GM12878 (cell line): ENCODE measurements around the gene PHLDA2. TPM values are rescaled to one million over a fixed set of nuclear protein-coding genes. Genes with fewer than 3 reads are reported as not detected.
"Not testable (repeated sequence)": the region's sequence is repeated elsewhere in the genome, so short reads cannot be mapped to it uniquely, and the experiment has no call there.

Source experiments
- ATAC-seq: fragments of 200-7000 bp; cut with Tn5 transposase; 3 replicates; pipeline ENCODE4 v1.9.1; 2020; ENCODE audit warnings: mild to moderate bottlenecking, moderate library complexity
- BruUV-seq: library from RNA; stranded (reverse); fragments of 400-500 nt; replicated peaks from 2 replicates; lab custom pipeline; 2021; lab: Mats Ljungman, UMichigan
- CTCF ChIA-PET: fragments of 300-600 bp; sonication (Branson Sonifier 250); formaldehyde crosslinking; extraction: SDS; loops from one replicate; lab custom pipeline; 2021; ENCODE audit warnings: inconsistent platforms; lab: Yijun Ruan, JAX
- POLR2A ChIA-PET: fragments of 350-600 bp; formaldehyde crosslinking; extraction: SDS; loops from one replicate; lab custom pipeline; 2021; ENCODE audit warnings: inconsistent platforms; lab: Charles Lee
- RAD21 ChIA-PET: fragments of 300-600 bp; sonication (Branson Sonifier 250); formaldehyde crosslinking; loops from one replicate; lab custom pipeline; 2023; ENCODE audit warnings: antibody characterized with exemption; ENCODE audit not compliant: unreplicated experiment; lab: Charles Lee
- SMC1A ChIA-PET: fragments of 300-600 bp; sonication (Branson Sonifier 250); formaldehyde crosslinking; loops from one replicate; lab custom pipeline; 2023; ENCODE audit not compliant: unreplicated experiment, uncharacterized antibody; lab: Charles Lee
- DNase-seq: peaks from one replicate; pipeline ENCODE4 v3.0.0-alpha.2; 2011; ENCODE audit warnings: low read depth, low spot score
- FAIRE-seq: peaks from 3 replicates; lab custom pipeline; 2011; peaks lifted over from hg19 to GRCh38; lab: Jason Lieb, UNC
- H2AFZ ChIP-seq: 2 replicates; pipeline ENCODE4 v1.6.0; 2011; ENCODE audit warnings: low read depth, low read length, control low read depth; ENCODE audit not compliant: control insufficient read depth
- H3K27ac ChIP-seq: 2 replicates; pipeline ENCODE4 v1.5.1; 2011; ENCODE audit warnings: control low read depth; ENCODE audit not compliant: control insufficient read depth, insufficient read depth
- H3K27me3 ChIP-seq, 2 experiments: replicated peaks in 1 of 2; 2 replicates each; pipeline versions ENCODE4 v1.6.0 to v1.6.1; 2011; ENCODE audit warnings: low read length in 1 of 2; ENCODE audit not compliant: control insufficient read depth in 2 of 2, insufficient read depth in 2 of 2
- H3K36me3 ChIP-seq, 2 experiments: 2 replicates each; pipeline ENCODE4 v1.5.1; 2011; ENCODE audit warnings: low read length in 1 of 2; ENCODE audit not compliant: control insufficient read depth in 2 of 2, insufficient read depth in 2 of 2
- H3K4me1 ChIP-seq: 2 replicates; pipeline ENCODE4 v1.6.1; 2011; ENCODE audit warnings: mild to moderate bottlenecking, low read length, moderate library complexity, mixed read lengths; ENCODE audit not compliant: control insufficient read depth, insufficient read depth
- H3K4me2 ChIP-seq: 2 replicates; pipeline ENCODE4 v1.6.0; 2011; ENCODE audit warnings: control low read depth; ENCODE audit not compliant: control insufficient read depth, insufficient read depth
- H3K4me3 ChIP-seq: fragments of 200-600 bp; sonication (generic); 2 replicates; pipeline ENCODE4 v1.5.1; 2016
- H3K79me2 ChIP-seq: 2 replicates; pipeline ENCODE4 v1.6.0; 2011; ENCODE audit warnings: low read length; ENCODE audit not compliant: control insufficient read depth, insufficient read depth
- H3K9ac ChIP-seq: 2 replicates; pipeline ENCODE4 v1.8.0; 2011; ENCODE audit warnings: low read length, control low read depth, mixed read lengths; ENCODE audit not compliant: control insufficient read depth, insufficient read depth
- H3K9me3 ChIP-seq: replicated peaks from 3 replicates; pipeline ENCODE4 v1.5.1; 2011; ENCODE audit warnings: mild to moderate bottlenecking, low read length; ENCODE audit not compliant: control insufficient read depth, insufficient read depth
- H4K20me1 ChIP-seq: 2 replicates; pipeline ENCODE4 v1.6.0; 2011; ENCODE audit not compliant: control insufficient read depth, insufficient read depth
- BACH1 ChIP-seq: fragments of 450-650 bp; IDR thresholded peaks from 2 replicates; pipeline ENCODE4 v1.6.1; 2017; ENCODE audit warnings: mild to moderate bottlenecking, borderline replicate concordance
- POU2F2 ChIP-seq: IDR thresholded peaks from 3 replicates; pipeline ENCODE4 v1.6.1; 2011; ENCODE audit warnings: low read depth, mild to moderate bottlenecking, low read length, borderline replicate concordance
- WGBS: methylation state at CpG from one replicate; pipeline ENCODE4 v1.1.6; 2016; ENCODE audit warnings: low lambda C conversion rate; ENCODE audit not compliant: insufficient replicate concordance, insufficient coverage; ENCODE audit errors: missing lambda C conversion rate; 5-methylcytosine and 5-hydroxymethylcytosine counted together
- in situ Hi-C: fragments of 300-500 bp; cut with MboI; formaldehyde crosslinking; loops from 9 replicates; pipeline ENCODE4 v1.14.3; 2018; ENCODE audit warnings: mixed read lengths
- intact Hi-C: fragments of 100-400 bp; cut with micrococcal nuclease; formaldehyde crosslinking; loops from one replicate; pipeline ENCODE4 v1.14.2; 2022; ENCODE audit not compliant: unreplicated experiment
- polyA plus RNA-seq, 11 experiments: library from polyadenylated mRNA; depleted of rRNA in 4 of 11; unstranded in 6 of 11; stranded (reverse) in 5 of 11; fragments of >200 nt; fragmentation: Nextera tagmentation in 4 of 11; fragmentation: Illumina TruSeq in 1 of 11; extraction: Ambion mirVana in 4 of 11; extraction: Trizol in 1 of 11; gene quantifications; 1 replicate in 1 of 11; 2 replicates in 10 of 11; pipeline versions ENCODE4 v1.2.1 to v1.2.3, GENCODE V29; 2011 to 2016; ENCODE audit warnings: inconsistent platforms in 2 of 11, missing spikeins in 2 of 11, low read depth in 1 of 11
- total RNA-seq, 4 experiments: library from RNA; depleted of rRNA in 3 of 4; stranded (reverse); fragments of >200 nt in 3 of 4; fragmentation: Illumina TruSeq in 1 of 4; extraction: Trizol in 1 of 4; gene quantifications; 2 replicates each; pipeline versions ENCODE4 v1.2.1 to v1.2.3, GENCODE V29; 2013 to 2021
- TF ChIP-seq, protein P1 (sequence below): fragments of 450-650 bp; IDR thresholded peaks from 2 replicates; pipeline ENCODE4 v1.6.1; 2017; ENCODE audit warnings: low read depth, mild to moderate bottlenecking, moderate library complexity

The PHLDA2 gene
- total and polyA plus RNA-seq, 10 of the 15 experiments (the other 5 are each of a cell fraction or from before 2014, with no cell fraction given) = 0.15 to 0.49 (median 0.16) TPM; not detected in 7

DNA sequence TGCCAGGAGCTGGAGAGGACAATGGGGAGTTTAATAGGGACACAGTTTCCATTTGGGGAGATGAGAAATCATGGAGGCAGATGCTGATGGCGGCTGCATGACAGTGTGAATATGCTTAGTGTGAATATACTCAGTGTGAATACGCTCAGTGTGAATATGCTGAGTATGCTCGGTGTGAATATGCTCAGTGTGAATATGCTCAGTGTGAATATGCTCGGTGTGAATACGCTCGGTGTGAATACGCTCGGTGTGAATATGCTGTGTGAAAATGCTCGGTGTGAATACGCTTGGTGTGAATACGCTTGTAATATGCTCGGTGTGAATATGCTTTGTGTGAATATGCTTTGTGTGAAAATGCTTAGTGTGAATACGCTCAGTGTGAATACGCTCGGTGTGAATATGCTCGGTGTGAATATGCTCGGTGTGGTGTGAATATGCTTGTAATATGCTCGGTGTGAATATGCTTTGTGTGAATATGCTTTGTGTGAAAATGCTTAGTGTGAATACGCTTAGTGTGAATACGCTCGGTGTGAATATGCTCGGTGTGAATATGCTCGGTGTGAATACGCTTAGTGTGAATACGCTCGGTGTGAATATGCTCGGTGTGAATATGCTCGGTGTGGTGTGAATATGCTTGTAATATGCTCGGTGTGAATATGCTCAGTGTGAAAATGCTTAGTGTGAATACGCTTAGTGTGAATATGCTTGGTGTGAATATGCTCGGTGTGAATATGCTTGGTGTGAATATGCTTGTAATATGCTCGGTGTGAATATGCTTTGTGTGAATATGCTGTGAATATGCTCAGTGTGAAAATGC lies 8.6 kb upstream of the PHLDA2 start:
- H3K4me2 ChIP-seq, CTCF ChIA-PET, H3K4me3 ChIP-seq, in situ Hi-C loops, H3K9ac ChIP-seq, H3K27ac ChIP-seq, H3K27me3 ChIP-seq, H3K79me2 ChIP-seq, FAIRE-seq, BruUV-seq, H2AFZ ChIP-seq, DNase-seq, H3K36me3 ChIP-seq, H3K9me3 ChIP-seq, H3K4me1 ChIP-seq, ATAC-seq, SMC1A ChIA-PET, H4K20me1 ChIP-seq: not testable (repeated sequence)
- TF ChIP-seq, protein P1, sequence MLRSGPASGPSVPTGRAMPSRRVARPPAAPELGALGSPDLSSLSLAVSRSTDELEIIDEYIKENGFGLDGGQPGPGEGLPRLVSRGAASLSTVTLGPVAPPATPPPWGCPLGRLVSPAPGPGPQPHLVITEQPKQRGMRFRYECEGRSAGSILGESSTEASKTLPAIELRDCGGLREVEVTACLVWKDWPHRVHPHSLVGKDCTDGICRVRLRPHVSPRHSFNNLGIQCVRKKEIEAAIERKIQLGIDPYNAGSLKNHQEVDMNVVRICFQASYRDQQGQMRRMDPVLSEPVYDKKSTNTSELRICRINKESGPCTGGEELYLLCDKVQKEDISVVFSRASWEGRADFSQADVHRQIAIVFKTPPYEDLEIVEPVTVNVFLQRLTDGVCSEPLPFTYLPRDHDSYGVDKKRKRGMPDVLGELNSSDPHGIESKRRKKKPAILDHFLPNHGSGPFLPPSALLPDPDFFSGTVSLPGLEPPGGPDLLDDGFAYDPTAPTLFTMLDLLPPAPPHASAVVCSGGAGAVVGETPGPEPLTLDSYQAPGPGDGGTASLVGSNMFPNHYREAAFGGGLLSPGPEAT = peak; percentile 40; the same call in 1 of the 2 replicates
- TF ChIP-seq BACH1 (peak; percentile 84), POU2F2 (0 out of 3 replicates have a peak, but pooled peaks have one; percentile 38)
- 89% methylated on average over 18 of the region's 32 CpGs for WGBS
- intact Hi-C loops = loop anchor here (10.0 kb wide), 1 partner anchor 157 kb away; no protein-coding TSS in a partner anchor
- ChIA-PET POLR2A (interaction anchor here (0.6 kb wide), 2 partner anchors 178 to 1950 kb away, joined by 3 to 5 read pairs; no protein-coding TSS in a partner anchor), RAD21 (interaction anchor here (0.6 kb wide), 1 partner anchor 35 kb away, joined by 3 read pairs; no protein-coding TSS in a partner anchor)
